Gastroesophageal sphincter (tissue), 4 donors: ENCODE data around the gene ZSCAN20. TPM values are rescaled to one million over a fixed set of nuclear protein-coding genes. Genes with fewer than 3 reads are reported as not detected.

Experiments used
- ATAC-seq: fragments of 150-250 bp; one replicate; pipeline ENCODE4 v1.9.1; 2016; ENCODE audit warnings: mild to moderate bottlenecking, moderate library complexity
- H3K27ac ChIP-seq, 4 donors: fragments of 200-600 bp; sonication (generic) in 3 of 4; 1 replicate in 3 of 4; 2 replicates in 1 of 4; pipeline ENCODE4 v1.5.1; 2016 to 2019
- H3K27me3 ChIP-seq: fragments of 200-600 bp; sonication (generic); one replicate; pipeline ENCODE4 v1.5.1; 2019
- H3K36me3 ChIP-seq, 2 donors: fragments of 200-600 bp; sonication (generic); one replicate each; pipeline ENCODE4 v1.5.1; 2019; ENCODE audit warnings: control low read depth in 1 of 2
- H3K4me1 ChIP-seq, 3 donors: fragments of 200-600 bp; sonication (generic); 1 replicate in 2 of 3; 2 replicates in 1 of 3; pipeline ENCODE4 v1.5.1; 2016 to 2019; ENCODE audit warnings: control low read depth in 2 of 3
- H3K4me3 ChIP-seq, 2 donors: fragments of 200-600 bp; sonication (generic); one replicate each; pipeline ENCODE4 v1.5.1; 2019; ENCODE audit warnings: mild to moderate bottlenecking in 1 of 2, moderate library complexity in 1 of 2
- H3K9me3 ChIP-seq, 3 donors: fragments of 200-600 bp; sonication (generic); one replicate each; pipeline ENCODE4 v1.5.1; 2017 to 2019; ENCODE audit warnings: control low read depth in 2 of 3
- CTCF ChIP-seq, 4 experiments: fragments of 200-600 bp in 2 of 4; fragments of 450-650 bp in 2 of 4; sonication (generic) in 1 of 4; IDR thresholded peaks; one replicate each; pipeline ENCODE4 v1.5.1; 2017 to 2019; ENCODE audit warnings: antibody characterized with exemption in 4 of 4, mild to moderate bottlenecking in 2 of 4, moderate library complexity in 2 of 4
- EP300 ChIP-seq: sonication (generic); formaldehyde crosslinking; IDR thresholded peaks from one replicate; pipeline ENCODE4 v1.6.1; 2017; ENCODE audit warnings: antibody characterized with exemption, mild to moderate bottlenecking
- POLR2A ChIP-seq, 2 donors: fragments of 450-650 bp; IDR thresholded peaks; one replicate each; pipeline ENCODE4 v1.6.1; 2017; ENCODE audit warnings: antibody characterized with exemption in 2 of 2, mild to moderate bottlenecking in 2 of 2, moderate library complexity in 1 of 2
- POLR2AphosphoS5 ChIP-seq: sonication (generic); formaldehyde crosslinking; IDR thresholded peaks from one replicate; pipeline ENCODE4 v1.6.1; 2017; ENCODE audit warnings: antibody characterized with exemption
- WGBS, 2 donors: methylation state at CpG; one replicate each; pipeline ENCODE4 v1.1.5; 2018; ENCODE audit warnings: low coverage in 1 of 2; 5-methylcytosine and 5-hydroxymethylcytosine counted together
- total RNA-seq, 4 donors: library from RNA; depleted of rRNA; stranded (reverse); fragments of >200 nt; gene quantifications; one replicate each; pipeline ENCODE4 v1.1.0, GENCODE V29; 2016

ZSCAN20 gene
- total RNA-seq, 4 donors from 2014 or later, result 6.7 to 9.2 (median 7.5) TPM

- Histone ChIP-seq H3K4me3 (no peak overlapping the region), H3K27me3 (no peaks in the 10 kb centered on the region), H3K36me3 (no peaks in the 10 kb centered on the region), H3K4me1 (peaks cover 0 to 57% (median 13%) of the 10 kb centered on the region in 3 donors), H3K9me3 (no peaks in the 10 kb centered on the region), H3K27ac (no peak overlapping the region)
- 79 to 88% methylated on average over 5 of the region's 8 CpGs for WGBS, 2 donors
- ATAC-seq, result no peak
- no peak for TF ChIP-seq CTCF (IDR thresholded peaks at IDR 0.05)
- no peak for TF ChIP-seq EP300
- no peak for TF ChIP-seq POLR2AphosphoS5
- no peak for TF ChIP-seq POLR2A (IDR thresholded peaks at IDR 0.05)
Measured at GRCh38 chr1:33462405-33463164, 9.9 kb upstream of the ZSCAN20 start.

- ATAC-seq, result no peak
- Histone ChIP-seq H3K27ac (no peak overlapping the region), H3K4me3 (no peak overlapping the region), H3K4me1 (peaks cover 0 to 57% (median 13%) of the 10 kb centered on the region in 3 donors), H3K27me3 (no peaks in the 10 kb centered on the region), H3K36me3 (no peaks in the 10 kb centered on the region), H3K9me3 (no peaks in the 10 kb centered on the region)
- TF ChIP-seq CTCF (IDR thresholded peaks at IDR 0.05) (no peak), EP300 (no peak), POLR2AphosphoS5 (no peak), POLR2A (IDR thresholded peaks at IDR 0.05) (no peak)
- 100% methylated on average over 1 to 2 of the region's 3 CpGs for WGBS, 2 donors
Measured at GRCh38 chr1:33464552-33464951, 7.9 kb upstream of the ZSCAN20 start.

- Histone ChIP-seq H3K27ac (no peak overlapping the region), H3K4me1 (peaks cover 0 to 57% (median 8%) of the 10 kb centered on the region in 3 donors), H3K27me3 (no peaks in the 10 kb centered on the region), H3K9me3 (no peaks in the 10 kb centered on the region), H3K36me3 (no peaks in the 10 kb centered on the region), H3K4me3 (no peak overlapping the region)
- no peak for TF ChIP-seq CTCF (IDR thresholded peaks at IDR 0.05)
- TF ChIP-seq POLR2AphosphoS5, result no peak
- TF ChIP-seq POLR2A (IDR thresholded peaks at IDR 0.05), result no peak
- WGBS, 2 donors, result 90 to 92% methylated on average over 2 of the region's 2 CpGs
- no peak for ATAC-seq
Measured at GRCh38 chr1:33465316-33465715, 7.1 kb upstream of the ZSCAN20 start.

- TF ChIP-seq CTCF (IDR thresholded peaks at IDR 0.05), result no peak
- Histone ChIP-seq H3K4me3 (no peak overlapping the region), H3K9me3 (no peaks in the 10 kb centered on the region), H3K4me1 (peaks cover 0 to 57% (median 4%) of the 10 kb centered on the region in 3 donors), H3K27ac (no peak overlapping the region), H3K27me3 (no peaks in the 10 kb centered on the region), H3K36me3 (no peaks in the 10 kb centered on the region)
- ATAC-seq, result no peak
- 38 to 100% methylated on average over 1 to 5 of the region's 6 CpGs for WGBS, 2 donors
Measured at GRCh38 chr1:33466159-33466558, 6.3 kb upstream of the ZSCAN20 start.

GRCh38 chr1:33468011-33468410 is 4.4 kb upstream of the ZSCAN20 start:
- WGBS, 2 donors, result 40 to 67% methylated on average over 1 of the region's 4 CpGs
- no peak for TF ChIP-seq POLR2AphosphoS5
- peaks cover 0 to 54% (median 1%) of the 10 kb centered on the region in 3 donors for H3K4me1 ChIP-seq
- H3K36me3 ChIP-seq, result no peaks in the 10 kb centered on the region
- no peak overlapping the region for H3K27ac ChIP-seq
- no peak for ATAC-seq
- H3K27me3 ChIP-seq, result no peaks in the 10 kb centered on the region
- no peaks in the 10 kb centered on the region for H3K9me3 ChIP-seq
- no peak overlapping the region for H3K4me3 ChIP-seq
